Hepatocyte (in vitro differentiated cells): ENCODE data around the gene CD200. TPM values are rescaled to one million over a fixed set of nuclear protein-coding genes. Genes with fewer than 3 reads are reported as not detected.
A peak's percentile ranks its signal among the peaks of the same experiment; 100 is the strongest.

Experiments
- DNase-seq: peaks from one replicate; pipeline ENCODE4 v3.0.0-alpha.2; 2016; ENCODE audit warnings: low spot score
- H2AFZ ChIP-seq: fragments of 200-600 bp; sonication (generic); 2 replicates; pipeline ENCODE4 v1.6.0; 2016; ENCODE audit warnings: antibody characterized with exemption, mild to moderate bottlenecking
- H3K27ac ChIP-seq: fragments of 200-600 bp; sonication (generic); 2 replicates; pipeline ENCODE4 v1.5.1; 2016; ENCODE audit warnings: mild to moderate bottlenecking
- H3K27me3 ChIP-seq: fragments of 200-600 bp; sonication (generic); 2 replicates; pipeline ENCODE4 v1.6.1; 2016
- H3K36me3 ChIP-seq: fragments of 200-600 bp; sonication (generic); replicated peaks from 2 replicates; pipeline ENCODE4 v1.5.1; 2016; ENCODE audit warnings: low read depth; ENCODE audit not compliant: insufficient read depth
- H3K4me1 ChIP-seq: fragments of 200-600 bp; sonication (generic); 2 replicates; pipeline ENCODE4 v1.5.1; 2016; ENCODE audit warnings: mild to moderate bottlenecking, moderate library complexity; ENCODE audit not compliant: insufficient read depth
- H3K4me2 ChIP-seq: fragments of 200-600 bp; sonication (generic); 2 replicates; pipeline ENCODE4 v1.6.0; 2016
- H3K4me3 ChIP-seq: fragments of 200-600 bp; sonication (generic); 2 replicates; pipeline ENCODE4 v1.5.1; 2016; ENCODE audit warnings: mild to moderate bottlenecking
- H3K79me2 ChIP-seq: fragments of 200-600 bp; sonication (generic); 2 replicates; pipeline ENCODE4 v1.6.0; 2017; ENCODE audit warnings: mild to moderate bottlenecking
- H3K9me2 ChIP-seq: fragments of 200-600 bp; sonication (generic); replicated peaks from 2 replicates; pipeline ENCODE4 v1.6.0; 2017; ENCODE audit warnings: mild to moderate bottlenecking; ENCODE audit not compliant: insufficient read depth
- H3K9me3 ChIP-seq: fragments of 200-600 bp; sonication (generic); 2 replicates; pipeline ENCODE4 v1.5.1; 2016; ENCODE audit warnings: low read depth, mild to moderate bottlenecking
- H4K20me1 ChIP-seq: fragments of 200-600 bp; sonication (generic); 2 replicates; pipeline ENCODE4 v1.6.0; 2016; ENCODE audit warnings: mild to moderate bottlenecking; ENCODE audit not compliant: insufficient read depth, poor library complexity, severe bottlenecking
- CTCF ChIP-seq: fragments of 200-600 bp; sonication (generic); IDR thresholded peaks from 2 replicates; pipeline ENCODE4 v1.5.1; 2016; ENCODE audit warnings: antibody characterized with exemption, mild to moderate bottlenecking; ENCODE audit not compliant: poor library complexity
- EZH2 ChIP-seq: fragments of 200-600 bp; sonication (generic); IDR thresholded peaks from 2 replicates; pipeline ENCODE4 v1.6.1; 2016; ENCODE audit warnings: antibody characterized with exemption, mild to moderate bottlenecking, borderline replicate concordance
- EZH2phosphoT487 ChIP-seq: fragments of 200-600 bp; sonication (generic); IDR thresholded peaks from one replicate; pipeline ENCODE4 v1.6.1; 2018; ENCODE audit warnings: antibody characterized with exemption, mild to moderate bottlenecking, low read depth, moderate library complexity; ENCODE audit not compliant: unreplicated experiment, severe bottlenecking
- WGBS: methylation state at CpG from one replicate; pipeline ENCODE4 v1.1.6; 2016; ENCODE audit warnings: low lambda C conversion rate; ENCODE audit errors: missing lambda C conversion rate; 5-methylcytosine and 5-hydroxymethylcytosine counted together
- polyA plus RNA-seq: library from polyadenylated mRNA; unstranded; fragments of >200 nt; fragmentation: Nextera tagmentation; extraction: Ambion mirVana; gene quantifications from 2 replicates; pipeline ENCODE4 v1.2.1, GENCODE V29; 2016
- total RNA-seq: library from RNA; depleted of rRNA; stranded (reverse); fragments of >200 nt; gene quantifications from 2 replicates; pipeline ENCODE4 v1.2.3, GENCODE V29; 2014

CD200 gene
- total and polyA plus RNA-seq, 2 experiments from 2014 or later = 12.6 to 16.8 TPM

- no peak overlapping the region for H2AFZ ChIP-seq
- H3K4me1 ChIP-seq = peaks cover 19% of the 10 kb centered on the region
- no peaks in the 10 kb centered on the region for H3K79me2 ChIP-seq
- TF ChIP-seq CTCF = no peak
- no peak for TF ChIP-seq EZH2phosphoT487
- TF ChIP-seq EZH2 = no peak
- no peaks in the 10 kb centered on the region for H3K9me2 ChIP-seq
- H3K27ac ChIP-seq = peak overlapping the region; percentile 32
- no peaks in the 10 kb centered on the region for H4K20me1 ChIP-seq
- DNase-seq = no peak
- no peak overlapping the region for H3K4me3 ChIP-seq
- H3K9me3 ChIP-seq = no peaks in the 10 kb centered on the region
- 70% methylated on average over 5 of the region's 5 CpGs for WGBS
- H3K4me2 ChIP-seq = no peak overlapping the region
- no peaks in the 10 kb centered on the region for H3K27me3 ChIP-seq
- no peaks in the 10 kb centered on the region for H3K36me3 ChIP-seq
Observed at GRCh38 chr3:112395181-112395895, 62.4 kb downstream of the CD200 start.

- Histone ChIP-seq H3K36me3 (no peaks in the 10 kb centered on the region), H3K27me3 (no peaks in the 10 kb centered on the region), H4K20me1 (no peaks in the 10 kb centered on the region), H3K4me2 (no peak overlapping the region), H3K9me2 (no peaks in the 10 kb centered on the region), H3K79me2 (no peaks in the 10 kb centered on the region), H3K4me3 (no peak overlapping the region), H3K9me3 (no peaks in the 10 kb centered on the region), H2AFZ (no peak overlapping the region), H3K27ac (peak overlapping the region; percentile 32), H3K4me1 (peaks cover 14% of the 10 kb centered on the region)
- TF ChIP-seq EZH2 = no peak
- no peak for TF ChIP-seq CTCF
- TF ChIP-seq EZH2phosphoT487 = no peak
- DNase-seq = no peak
- WGBS = 0% methylated on average over 1 of the region's 1 CpG
Observed at GRCh38 chr3:112395896-112396290, 62.9 kb downstream of the CD200 start.

- no peak for DNase-seq
- Histone ChIP-seq H3K4me3 (no peak overlapping the region), H3K79me2 (no peaks in the 10 kb centered on the region), H2AFZ (no peak overlapping the region), H3K27me3 (no peaks in the 10 kb centered on the region), H3K4me1 (no peaks in the 10 kb centered on the region), H3K4me2 (no peak overlapping the region), H3K9me2 (no peaks in the 10 kb centered on the region), H4K20me1 (no peaks in the 10 kb centered on the region), H3K36me3 (no peaks in the 10 kb centered on the region), H3K27ac (no peak overlapping the region), H3K9me3 (no peaks in the 10 kb centered on the region)
- TF ChIP-seq EZH2 (no peak), EZH2phosphoT487 (no peak), CTCF (no peak)
Observed at GRCh38 chr3:112397556-112397955, 64.6 kb downstream of the CD200 start.
